ENCODE measurements around the gene SFMBT1.

SFMBT1 gene

GRCh38 chr3:52886049-52886730, 159.7 kb downstream of the SFMBT1 start:
- DNase-seq (ENCODE audit: low read depth): no peak

- no peak for DNase-seq (ENCODE audit: low read depth)
Measured at GRCh38 chr3:52882377-52882776, 163.5 kb downstream of the SFMBT1 start.

- DNase-seq (ENCODE audit: low read depth): no peak
Measured at GRCh38 chr3:52881871-52882270, 164.0 kb downstream of the SFMBT1 start.

DNA sequence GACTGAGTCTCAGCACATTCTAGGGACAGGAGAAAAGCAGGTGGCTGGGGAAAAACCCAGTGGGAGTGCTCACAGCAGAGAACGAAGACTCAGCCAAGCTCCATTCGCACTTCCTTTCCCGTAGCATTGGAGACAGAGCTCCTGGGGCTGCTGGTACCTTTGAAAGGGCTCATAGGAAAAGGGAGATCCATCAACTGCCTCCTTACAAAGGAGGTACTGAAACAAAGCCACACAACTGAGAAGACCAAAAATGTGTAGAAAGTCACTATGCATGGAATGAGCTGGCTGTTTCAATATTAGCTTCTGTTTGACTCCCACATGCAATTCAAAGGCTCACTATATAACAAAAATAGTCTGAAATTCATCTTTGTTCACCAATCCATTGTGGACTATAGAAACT, 165.4 kb downstream of the SFMBT1 start:
- DNase-seq (ENCODE audit: low read depth): no peak

DNA sequence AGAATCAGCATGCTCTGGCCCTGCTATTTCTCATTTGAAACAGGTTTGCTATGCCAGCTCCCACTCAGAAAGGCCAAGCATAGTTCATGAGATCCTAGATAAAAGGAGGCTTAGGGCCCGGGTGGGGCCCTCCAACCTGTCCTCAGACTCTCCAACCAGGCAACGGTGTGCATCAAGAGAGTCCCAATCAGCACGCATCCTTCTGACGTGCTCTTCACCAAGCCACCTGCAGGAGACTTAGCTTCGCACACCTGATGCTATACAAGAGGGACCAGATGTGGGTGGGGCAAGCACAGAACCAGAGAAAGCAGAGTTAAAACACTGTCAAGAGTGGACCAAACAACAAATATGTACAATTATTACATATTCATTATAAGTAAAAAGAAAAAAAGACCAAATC, 165.8 kb downstream of the SFMBT1 start:
- no peak for DNase-seq (ENCODE audit: low read depth)

- DNase-seq (ENCODE audit: low read depth): no peak
Measured at GRCh38 chr3:52879581-52879980, 166.3 kb downstream of the SFMBT1 start.

DNA sequence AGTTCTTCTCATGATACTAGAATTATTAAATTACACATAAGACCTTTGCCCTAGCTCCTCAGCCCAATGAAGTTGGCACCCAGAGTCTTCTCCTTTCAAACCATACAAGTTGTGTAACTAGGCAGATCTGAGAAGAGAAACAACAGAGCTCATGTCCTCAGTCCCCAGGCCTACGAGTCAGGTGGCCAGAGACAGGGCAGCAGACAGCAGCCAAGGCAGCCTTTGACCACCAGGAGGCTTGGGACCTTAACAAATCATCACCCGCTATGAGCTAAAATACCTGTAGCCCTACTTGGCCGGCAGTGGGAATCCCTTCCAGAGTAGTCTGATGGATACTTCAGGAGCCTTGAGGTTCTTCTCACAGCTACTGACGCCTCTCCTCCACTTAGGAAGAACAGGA, 166.8 kb downstream of the SFMBT1 start:
- no peak for DNase-seq (ENCODE audit: low read depth)

GRCh38 chr3:52877085-52877484, 168.8 kb downstream of the SFMBT1 start:
- no peak for DNase-seq (ENCODE audit: low read depth)

DNA sequence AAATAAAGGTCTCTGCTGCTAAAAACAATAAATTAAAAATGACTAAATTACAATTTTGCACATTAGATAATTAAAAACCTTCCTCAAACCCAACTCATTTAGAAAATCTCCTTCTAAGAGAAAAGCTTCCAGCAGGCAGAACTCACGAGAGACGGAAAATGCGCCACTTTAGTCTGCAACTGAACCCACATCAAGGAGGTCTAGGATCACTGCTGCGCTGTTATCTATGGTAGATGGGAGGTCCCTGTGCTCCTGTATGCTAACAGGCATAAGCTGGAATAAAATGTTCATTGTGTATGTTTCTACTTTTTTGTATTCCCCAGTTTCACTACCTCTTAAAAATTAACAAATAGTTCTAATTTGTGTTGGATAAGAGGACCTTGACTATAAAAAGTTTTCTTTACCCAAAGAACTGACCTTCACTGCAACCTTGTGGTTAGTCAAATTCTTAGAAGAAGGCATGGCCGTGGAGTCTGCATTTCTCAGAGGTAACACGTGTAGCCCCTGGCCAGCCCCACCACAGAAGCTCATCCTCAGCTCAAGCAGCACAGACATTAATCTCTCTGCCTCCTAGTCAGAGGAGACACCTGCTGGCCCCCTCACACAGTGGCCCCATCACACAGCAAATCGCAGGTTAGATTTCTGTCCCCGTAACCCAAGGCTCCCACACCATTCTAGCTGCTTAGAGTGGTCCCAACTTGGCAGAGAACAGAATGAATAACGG, 170.8 kb downstream of the SFMBT1 start:
- DNase-seq (ENCODE audit: low read depth): no peak

GRCh38 chr3:52874160-52874701, 171.6 kb downstream of the SFMBT1 start:
- DNase-seq (ENCODE audit: low read depth): no peak

DNA sequence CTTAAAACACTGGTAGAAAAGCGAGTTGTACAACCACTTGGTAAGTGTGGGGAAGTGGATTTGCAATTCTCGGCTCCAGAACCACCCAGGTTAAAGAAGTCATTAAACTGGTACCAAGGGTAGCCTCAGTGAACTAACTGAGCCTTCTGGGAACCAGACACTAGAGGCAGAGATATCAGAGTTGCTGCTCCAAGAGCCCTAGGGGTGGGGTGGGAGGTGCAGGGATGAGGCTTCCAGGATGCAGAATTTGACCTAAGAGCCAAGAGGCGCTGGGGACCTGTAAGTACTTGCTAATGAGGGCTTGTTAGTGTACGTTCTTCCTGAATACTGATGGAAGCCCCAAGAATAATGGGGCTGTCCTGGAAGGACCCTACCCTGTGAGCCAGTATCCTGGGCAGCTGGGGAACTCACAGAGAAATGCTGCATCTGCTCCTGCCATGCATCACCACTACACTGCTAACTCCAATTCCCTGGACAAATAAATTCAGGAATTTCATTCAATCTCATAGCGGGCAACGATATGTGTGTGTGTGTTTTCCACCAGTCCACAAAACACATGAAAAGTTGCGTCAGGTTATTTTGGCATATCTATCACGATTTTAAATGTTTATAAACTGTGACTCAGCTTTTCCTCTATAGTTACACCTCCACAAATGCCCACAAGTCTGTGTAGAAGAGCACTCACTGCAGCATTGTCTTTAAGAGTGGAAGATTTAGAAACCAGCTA, 172.3 kb downstream of the SFMBT1 start:
- no peak for DNase-seq (ENCODE audit: low read depth)

DNA sequence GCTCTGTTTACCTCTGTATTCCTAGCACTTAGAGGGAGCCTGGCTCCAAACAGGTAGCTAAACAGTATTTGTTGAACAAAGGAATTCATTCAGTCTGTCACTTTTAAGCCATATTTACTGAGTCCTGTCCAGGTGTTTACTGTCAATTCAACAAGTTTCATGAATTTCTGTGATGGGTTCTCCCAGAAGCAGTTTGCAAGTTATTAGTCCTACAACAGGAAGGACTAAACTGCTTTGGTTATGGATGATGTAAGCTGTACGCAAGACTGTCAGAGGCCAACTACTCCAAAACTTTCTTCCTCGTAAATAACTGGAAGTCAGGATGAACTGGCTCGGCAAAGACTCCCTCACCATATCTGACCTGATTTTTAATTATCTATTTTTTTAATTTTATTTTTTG, 173.6 kb downstream of the SFMBT1 start:
- no peak for DNase-seq (ENCODE audit: low read depth)

GRCh38 chr3:52871761-52872160, 174.1 kb downstream of the SFMBT1 start:
- DNase-seq (ENCODE audit: low read depth): no peak

GRCh38 chr3:52870471-52870870, 175.4 kb downstream of the SFMBT1 start:
- no peak for DNase-seq (ENCODE audit: low read depth)

DNA sequence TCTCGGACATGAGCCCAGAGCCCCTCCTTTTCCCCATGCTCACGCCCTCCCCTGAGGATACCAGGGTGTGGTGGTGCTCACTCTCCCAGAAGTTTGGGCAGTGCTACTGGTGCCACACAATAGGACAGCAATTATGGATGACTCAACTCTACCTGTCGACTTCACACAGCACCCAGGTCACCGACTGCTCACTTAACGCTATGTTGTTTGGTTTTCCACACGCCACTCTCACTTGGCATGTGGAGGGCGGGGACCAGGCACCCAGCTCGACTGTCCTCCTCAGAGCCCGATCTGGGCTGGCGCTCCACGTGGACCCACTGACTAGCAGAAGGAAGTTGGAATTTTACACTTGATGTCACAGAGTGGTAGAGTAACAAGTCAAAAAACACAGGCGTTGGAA, 179.4 kb downstream of the SFMBT1 start:
- no peak for DNase-seq (ENCODE audit: low read depth)

GRCh38 chr3:52865994-52866393, 179.9 kb downstream of the SFMBT1 start:
- no peak for DNase-seq (ENCODE audit: low read depth)

- DNase-seq (ENCODE audit: low read depth): no peak
Measured at GRCh38 chr3:52860424-52860768, 185.5 kb downstream of the SFMBT1 start.

GRCh38 chr3:52859686-52860423, 186.0 kb downstream of the SFMBT1 start:
- DNase-seq (ENCODE audit: low read depth): no peak

- no peak for DNase-seq (ENCODE audit: low read depth)
Measured at GRCh38 chr3:52857864-52858263, 188.0 kb downstream of the SFMBT1 start.

DNA sequence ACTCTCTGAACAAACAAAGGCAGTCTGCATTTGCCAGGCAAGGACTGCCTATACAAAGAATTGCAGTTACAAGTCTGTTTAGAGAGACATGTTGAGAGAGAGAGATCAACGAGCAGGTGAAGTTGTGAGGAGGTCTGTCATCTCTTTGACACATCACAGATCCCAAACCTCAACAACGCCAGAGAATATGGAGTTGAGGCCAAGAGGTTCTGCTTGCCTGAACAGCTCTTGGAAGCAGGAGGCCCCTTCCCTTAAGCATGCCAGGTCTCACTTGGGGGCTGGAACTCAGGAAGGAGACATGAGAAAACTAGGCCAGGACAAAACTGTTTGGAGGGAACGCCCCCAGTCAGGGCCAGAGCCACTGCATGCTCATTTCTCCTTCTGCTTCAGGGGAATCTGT, 188.7 kb downstream of the SFMBT1 start:
- no peak for DNase-seq (ENCODE audit: low read depth)

- DNase-seq (ENCODE audit: low read depth): no peak
Measured at GRCh38 chr3:52856666-52857065, 189.2 kb downstream of the SFMBT1 start.

DNA sequence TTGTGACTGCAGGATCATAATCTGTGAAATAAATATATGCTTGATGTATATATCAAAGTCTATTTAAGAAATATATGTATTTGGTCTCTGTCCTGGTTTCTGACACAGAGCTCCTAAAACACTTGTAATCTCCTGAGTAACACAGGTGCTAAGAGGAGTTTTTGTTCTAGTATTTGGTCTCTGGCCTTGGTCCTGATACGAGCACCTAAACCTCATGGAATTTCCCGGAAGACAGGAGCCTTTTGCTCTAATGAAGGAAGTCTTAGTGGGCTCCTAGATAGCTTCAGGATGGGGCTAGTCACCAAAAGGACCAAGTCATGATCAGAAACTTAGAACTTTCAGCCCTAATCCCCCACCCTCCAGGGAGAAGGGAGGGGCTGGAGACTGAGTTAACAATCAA, 191.9 kb downstream of the SFMBT1 start:
- DNase-seq (ENCODE audit: low read depth): no peak
